NAMALWA (cell line): ENCODE data around the gene LRRC8A.
"Not testable (repeated sequence)": the region's sequence is repeated elsewhere in the genome, so short reads cannot be mapped to it uniquely, and the experiment has no call there.

ENCODE experiments used
- DNase-seq: peaks from one replicate; pipeline ENCODE4 v3.0.0-alpha.2; 2015; ENCODE audit warnings: low spot score

LRRC8A gene

DNA sequence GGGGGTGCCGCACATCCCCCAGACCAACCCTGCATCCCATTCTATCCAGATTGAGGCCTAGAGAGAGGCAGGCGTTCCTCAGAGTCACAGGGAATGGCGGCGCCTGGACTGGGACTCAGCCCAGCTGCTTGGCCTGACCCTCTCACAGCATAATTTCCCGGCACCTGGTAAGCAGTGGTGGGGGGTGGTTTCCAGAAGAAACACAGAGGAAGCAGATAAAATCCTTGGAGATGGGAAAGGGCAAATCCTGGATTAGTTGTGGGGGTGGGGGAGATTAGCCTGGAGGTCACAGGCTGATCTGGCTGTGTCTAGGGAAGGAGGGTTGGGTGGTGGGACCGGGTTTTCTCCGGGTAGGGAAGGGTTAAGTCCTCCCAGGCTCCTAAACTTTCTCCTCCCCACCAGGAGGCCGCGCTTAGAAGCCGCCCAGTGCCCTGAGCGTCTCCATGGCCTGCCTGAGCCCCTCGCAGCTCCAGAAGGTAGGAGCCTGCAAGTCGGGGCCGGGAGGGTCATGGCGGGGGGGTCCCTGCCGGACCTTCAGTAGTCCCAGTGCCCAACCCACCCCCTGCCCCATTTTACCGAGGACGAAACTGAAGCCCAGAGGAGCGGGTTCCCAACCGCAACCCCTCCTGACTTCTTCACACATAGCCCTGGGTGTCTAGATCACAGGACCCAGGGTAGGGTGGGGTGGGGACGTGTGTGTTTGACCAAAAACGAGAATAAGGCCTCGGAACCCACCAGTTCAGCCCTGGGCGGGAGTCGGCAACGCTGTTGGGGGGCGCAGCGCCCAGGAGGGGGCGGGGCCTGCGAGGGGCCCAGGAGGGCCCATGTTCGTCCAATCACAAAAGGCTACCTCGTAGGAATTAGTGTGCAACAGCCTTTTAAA lies 40.2 kb downstream of the LRRC8A start:
- DNase-seq, result peak; percentile 73

DNA sequence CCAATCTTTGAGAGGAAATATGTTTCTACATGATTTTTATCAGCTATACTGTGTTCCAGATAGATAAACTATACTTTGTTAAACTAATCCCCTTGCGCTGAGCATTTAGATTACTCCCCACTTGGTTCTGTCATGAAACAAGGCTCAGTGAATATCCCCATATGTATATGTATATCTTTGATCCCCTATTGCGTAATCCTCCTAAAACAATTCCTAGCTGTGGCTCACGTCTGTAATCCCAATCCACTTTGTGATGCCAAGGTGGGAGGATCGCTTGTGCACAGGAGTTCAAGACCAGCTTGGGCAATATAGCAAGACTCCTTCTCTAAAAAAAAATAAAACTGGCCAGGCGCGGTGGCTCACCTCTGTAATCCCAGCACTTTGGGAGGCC lies 41.6 kb downstream of the LRRC8A start:
- DNase-seq, result no peak

DNA sequence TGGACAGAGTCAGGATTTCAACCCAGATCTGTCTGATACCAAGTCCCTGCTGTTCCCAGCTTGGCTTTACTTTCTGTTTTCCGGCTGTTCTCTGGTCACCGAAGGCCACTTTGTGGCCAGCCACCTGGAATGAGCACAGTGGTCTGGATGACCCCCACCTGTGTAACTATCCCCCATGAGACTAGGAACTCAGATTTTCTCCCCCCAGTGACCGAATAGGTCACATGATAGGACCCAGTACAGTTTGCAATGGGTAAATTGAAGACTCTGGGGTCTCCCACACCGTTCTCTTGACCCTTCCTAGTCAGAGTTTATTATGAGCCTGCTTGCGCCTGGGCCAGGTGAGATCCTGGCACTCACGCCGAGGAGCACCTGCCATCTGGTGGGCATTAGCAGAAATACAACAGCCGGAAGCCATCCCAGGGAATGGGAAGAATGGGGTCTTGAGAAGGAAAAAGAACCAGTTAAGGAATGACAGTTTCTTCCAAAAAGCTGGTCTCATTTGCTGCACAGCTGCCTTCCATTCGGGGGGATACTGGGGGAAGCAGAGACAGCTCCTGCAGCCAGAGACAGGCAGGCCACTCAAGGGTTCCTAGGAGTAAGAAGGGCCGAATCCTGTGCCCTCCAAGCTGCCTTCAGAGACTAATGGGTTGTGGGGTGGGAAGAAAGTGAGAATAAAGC lies 45.9 kb downstream of the LRRC8A start:
- DNase-seq, result peak; percentile 60

- peak; percentile 35 for DNase-seq
Measured at GRCh38 chr9:128928624-128929023, 46.7 kb downstream of the LRRC8A start.

DNA sequence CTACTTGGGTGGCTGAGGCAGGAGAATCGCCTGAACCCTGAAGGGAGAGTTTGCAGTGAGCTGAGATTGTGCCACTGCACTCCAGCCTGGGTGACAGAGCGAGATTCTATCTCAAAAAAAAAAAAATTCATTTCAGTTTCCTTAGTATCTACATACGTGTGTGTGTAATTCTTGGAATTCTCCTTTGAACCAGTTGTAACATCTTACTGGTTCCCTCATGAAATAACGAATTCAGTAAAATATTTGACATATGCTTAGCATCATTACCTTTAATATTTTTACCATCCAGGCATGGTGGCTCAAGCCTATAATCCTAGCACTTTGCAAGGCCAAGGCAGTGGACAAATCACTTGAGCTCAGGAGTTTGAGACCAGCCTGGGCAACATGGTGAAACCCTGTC lies 47.6 kb downstream of the LRRC8A start:
- DNase-seq, result no peak

GRCh38 chr9:128933731-128934130 lies 51.8 kb downstream of the LRRC8A start:
- DNase-seq, result no peak

- DNase-seq, result no peak
Measured at GRCh38 chr9:128936171-128936865, 54.4 kb downstream of the LRRC8A start.

DNA sequence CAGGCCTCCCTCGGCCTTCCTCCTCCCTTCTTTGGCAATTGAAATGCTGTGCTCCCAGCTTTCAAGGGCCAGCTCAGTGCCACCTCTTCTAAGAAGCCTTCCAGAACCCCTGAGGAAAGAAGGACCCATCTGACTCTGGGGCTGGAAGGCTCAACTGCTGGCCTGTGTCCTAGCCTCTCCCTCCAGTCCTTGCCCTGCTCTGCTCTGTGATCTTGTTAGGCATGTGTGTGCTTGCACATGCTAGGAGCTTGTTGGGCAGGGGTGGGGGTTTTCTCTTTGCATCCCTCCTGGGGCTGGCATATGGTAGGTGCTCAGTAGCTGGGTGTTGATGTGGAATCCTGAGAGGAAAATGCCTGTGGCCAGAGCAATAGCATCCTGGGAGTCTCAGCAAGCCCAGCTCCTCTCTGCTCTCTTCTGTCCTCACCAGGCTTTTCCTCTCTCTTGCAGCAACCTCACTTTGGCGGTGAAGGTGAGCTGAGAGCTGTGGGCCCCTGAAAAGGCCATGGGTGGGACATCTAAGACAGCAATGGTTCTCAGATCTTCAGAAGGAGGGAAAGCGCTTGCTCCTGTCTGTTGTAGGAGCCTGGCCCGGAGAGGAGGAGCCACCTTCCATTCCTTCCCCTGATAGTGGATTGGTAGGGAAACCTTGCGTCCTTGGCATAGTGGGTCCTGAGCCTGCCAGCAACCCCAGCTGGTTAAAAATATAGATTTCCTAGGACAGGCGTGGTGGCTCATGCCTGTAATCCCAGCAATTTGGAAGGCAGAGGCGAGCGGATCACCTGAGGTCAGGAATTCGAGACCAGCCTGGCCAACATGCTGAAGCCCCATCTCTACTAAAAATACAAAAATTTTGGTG lies 55.6 kb downstream of the LRRC8A start:
- DNase-seq, result no peak

GRCh38 chr9:128940271-128940921 lies 58.5 kb downstream of the LRRC8A start:
- no peak for DNase-seq

DNA sequence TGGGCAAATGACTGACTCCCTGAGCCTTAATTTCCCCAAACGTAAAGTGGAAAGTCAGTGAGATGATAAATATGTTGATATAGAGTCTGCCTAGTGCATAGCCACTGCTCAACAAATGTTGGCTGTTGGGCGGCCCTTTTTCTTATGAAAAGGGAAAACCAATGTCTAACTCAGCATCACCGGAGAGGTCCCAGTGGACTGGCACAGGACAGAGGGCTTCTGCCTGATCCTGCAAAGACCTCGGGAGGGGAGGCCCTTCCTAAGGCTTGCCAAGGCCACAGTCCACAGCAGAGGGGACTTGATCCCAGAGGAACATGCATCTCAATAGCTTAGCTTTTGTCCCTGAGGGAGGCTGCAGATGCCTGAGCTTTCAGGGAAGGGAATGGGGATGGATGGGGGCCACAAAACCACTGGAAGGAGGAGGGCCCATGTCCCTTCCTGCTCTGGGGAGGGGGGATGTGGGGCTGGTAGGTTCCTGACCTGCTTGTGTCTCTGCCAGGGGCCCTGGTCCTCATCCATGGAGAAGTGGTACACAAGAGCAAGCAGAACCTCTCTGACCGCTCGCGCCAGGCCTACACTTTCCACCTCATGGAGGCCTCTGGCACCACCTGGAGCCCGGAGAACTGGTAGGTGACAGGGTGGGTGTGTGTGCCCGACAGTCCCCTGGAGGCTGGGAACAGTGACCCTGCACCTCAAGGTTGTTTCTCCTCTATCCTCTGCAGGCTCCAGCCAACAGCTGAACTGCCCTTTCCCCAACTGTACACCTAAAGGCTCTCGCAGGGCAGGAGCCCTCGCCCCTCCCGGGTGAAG lies 59.2 kb downstream of the LRRC8A start:
- no peak for DNase-seq

GRCh38 chr9:128943832-128944620 lies 62.1 kb downstream of the LRRC8A start:
- DNase-seq, result no peak

- DNase-seq, result not testable (repeated sequence)
Measured at GRCh38 chr9:128944966-128945365, 63.0 kb downstream of the LRRC8A start.

- DNase-seq, result no peak
Measured at GRCh38 chr9:128945798-128946501, 64.0 kb downstream of the LRRC8A start.

DNA sequence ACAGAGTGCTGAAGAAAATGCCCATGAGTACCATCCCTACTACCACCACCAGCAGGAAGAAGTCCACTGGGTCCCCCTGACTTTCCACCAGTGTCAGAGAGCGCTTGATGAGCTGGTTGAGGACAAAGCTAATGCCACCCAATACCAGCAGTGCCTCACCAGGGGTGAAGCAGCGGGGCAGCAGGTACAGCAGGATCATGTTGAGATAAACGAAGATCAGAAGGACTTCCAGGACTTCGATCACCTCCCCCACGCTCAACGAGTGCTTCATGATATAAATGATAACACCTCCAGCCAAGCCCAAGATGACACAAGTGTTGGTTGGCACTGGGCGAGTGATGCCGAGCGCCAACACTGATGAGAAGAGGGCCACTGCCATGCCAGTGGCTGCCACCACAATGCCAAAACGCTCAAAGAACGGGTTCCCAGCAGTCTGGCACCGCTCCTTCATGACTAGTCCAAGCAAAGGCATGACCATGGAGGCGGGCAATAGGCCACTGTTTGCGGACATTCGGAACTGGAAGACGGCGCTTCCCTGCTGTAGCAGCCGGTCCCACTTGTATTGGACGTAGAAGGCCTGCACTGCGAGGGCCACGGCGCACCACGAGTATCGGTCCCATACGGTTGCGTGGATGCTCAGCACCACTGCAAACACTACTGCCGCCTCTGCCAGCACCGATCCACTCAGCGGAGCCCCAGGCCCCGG lies 64.8 kb downstream of the LRRC8A start:
- DNase-seq, result no peak

DNA sequence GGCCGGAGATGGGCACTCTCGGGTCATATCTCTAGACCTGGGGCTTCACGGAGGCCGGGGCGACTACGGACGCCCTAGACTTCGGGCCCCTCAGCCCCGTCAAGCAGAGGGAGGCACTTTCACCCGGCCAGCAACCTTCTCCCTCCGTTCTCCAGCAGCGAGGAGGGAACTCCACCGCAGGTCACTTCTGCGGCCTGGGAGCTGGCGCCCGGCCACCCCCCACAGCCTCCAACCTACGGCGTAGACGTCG lies 65.3 kb downstream of the LRRC8A start:
- DNase-seq, result no peak

GRCh38 chr9:128947527-128948301 lies 65.8 kb downstream of the LRRC8A start, which contains the start of the genes DOLK and NUP188:
Gene DOLK (minus strand): TSS chr9:128947603. CDS start chr9:128947303, 300 bp downstream.
Gene NUP188 (plus strand): TSS chr9:128947699. CDS start chr9:128947720, 21 bp downstream.
- DNase-seq, result peak; percentile 96

GRCh38 chr9:128961403-128961802 lies 79.5 kb downstream of the LRRC8A start:
- DNase-seq, result not testable (repeated sequence)
